ENCODE results near the gene COX7A2. TPM values are rescaled to one million over a fixed set of nuclear protein-coding genes. Genes with fewer than 3 reads are reported as not detected.
A peak's percentile ranks its signal among the peaks of the same experiment; 100 is the strongest.

The COX7A2 gene
- polyA plus RNA-seq, 10 donors = 199 to 264 (median 238) TPM

DNA sequence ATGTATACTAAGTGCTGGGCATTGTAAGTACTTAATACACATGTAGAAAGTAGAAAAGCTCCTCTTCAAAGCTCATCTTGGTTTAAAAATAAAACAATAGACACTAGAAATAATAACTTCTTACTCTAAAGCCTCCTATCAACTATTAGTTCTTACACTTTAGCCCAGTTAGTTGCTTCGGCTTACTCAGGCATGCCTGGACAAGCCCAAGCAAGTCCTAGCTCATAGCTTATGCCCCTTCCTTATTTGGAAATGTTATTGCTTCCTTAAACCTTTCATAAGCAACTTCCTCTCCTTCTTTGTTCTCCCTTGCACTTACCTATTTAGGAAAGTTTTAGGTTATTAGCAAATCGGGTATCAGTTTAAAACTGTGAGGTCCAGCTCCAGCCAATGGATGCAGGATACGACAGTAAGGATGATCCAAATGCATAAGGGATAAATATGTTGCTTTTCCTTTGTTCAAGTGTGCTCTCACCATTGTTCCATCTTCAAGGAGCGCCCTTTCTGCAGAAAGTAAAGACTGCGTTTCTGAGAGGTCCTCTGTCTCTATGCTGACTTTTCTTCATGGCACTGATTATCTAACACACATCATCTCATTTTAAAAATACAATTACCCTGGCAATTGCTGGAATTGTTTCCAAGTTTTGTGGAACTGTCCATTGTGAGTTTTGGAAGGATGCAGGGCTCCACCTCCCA, 28.7 kb upstream of the COX7A2 start:
- DNase-seq = no peak

DNA sequence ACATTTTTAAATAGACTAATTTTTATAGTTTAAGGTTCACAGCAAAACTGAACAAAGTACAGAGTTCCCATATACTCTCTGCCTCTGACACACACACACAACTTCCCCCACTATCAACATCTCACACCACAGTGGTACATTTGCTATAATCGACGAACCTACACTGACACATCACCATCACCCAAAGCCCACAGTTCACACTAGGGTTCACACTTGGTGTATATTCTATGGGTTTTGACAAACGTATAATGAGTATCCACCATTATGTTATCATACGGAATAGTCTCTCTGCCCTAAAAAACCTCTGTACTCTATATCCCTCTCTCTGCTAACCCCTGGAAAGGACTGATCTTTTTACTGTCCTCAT, 25.4 kb upstream of the COX7A2 start:
- DNase-seq = no peak

DNA sequence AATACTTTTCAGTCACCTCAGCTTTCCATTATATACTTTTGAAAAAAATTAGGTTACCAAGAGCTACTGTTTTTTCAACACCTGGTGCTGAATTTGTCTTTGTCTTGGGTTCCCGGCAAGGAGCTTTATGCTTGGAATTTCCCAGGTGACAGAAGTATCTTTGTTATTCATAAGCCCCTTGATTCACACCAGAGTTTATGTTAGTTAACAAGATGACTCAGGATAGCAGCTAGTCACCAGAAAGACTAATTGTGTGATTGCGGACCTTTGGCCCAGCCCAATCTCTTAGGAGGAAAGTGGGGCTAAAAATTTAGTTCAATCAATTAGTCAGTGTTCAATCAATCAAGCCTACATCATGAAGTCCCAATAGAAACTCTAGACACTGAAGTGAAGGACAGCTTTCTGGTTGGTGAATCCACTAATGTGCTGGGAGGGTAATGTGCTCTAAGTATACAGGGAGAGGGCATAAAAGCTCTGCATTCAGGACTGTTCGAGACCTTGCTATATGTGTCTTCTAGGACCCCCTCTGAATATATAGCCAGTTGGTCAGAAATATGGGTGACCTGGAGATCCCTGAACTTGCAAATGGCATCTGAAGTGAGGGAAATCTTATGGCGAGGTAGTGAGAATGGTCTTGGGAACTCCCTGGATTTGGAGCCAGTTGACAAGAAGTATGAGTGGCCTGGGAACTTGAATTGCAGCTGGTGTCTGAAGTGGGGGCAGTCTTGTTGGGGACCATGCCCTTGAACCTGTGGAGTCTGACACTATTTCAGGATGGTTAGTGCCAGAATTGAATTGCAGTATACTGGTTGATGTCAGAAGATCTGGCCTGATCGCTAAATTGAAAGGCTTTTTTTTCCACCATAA, 24.8 kb upstream of the COX7A2 start:
- no peak for DNase-seq

DNA sequence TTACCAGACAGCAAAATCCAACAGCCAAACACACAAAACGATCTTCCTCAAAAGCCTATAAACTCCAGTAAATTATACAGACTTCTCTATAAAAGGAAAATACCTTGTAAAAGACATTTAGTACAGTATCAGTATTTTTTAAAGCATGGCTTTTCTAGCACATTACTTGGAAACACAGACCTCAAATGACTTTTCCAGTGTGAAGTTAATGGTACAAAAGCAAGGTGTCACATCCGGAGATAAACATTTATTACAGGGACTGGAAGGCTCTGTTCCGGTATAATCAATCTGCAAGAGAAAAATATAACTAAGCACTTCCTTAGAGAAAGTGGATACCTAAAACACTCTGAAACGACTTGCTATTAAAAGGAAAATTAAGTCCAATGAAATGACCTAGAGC, 23.9 kb upstream of the COX7A2 start:
- DNase-seq = no peak

DNA sequence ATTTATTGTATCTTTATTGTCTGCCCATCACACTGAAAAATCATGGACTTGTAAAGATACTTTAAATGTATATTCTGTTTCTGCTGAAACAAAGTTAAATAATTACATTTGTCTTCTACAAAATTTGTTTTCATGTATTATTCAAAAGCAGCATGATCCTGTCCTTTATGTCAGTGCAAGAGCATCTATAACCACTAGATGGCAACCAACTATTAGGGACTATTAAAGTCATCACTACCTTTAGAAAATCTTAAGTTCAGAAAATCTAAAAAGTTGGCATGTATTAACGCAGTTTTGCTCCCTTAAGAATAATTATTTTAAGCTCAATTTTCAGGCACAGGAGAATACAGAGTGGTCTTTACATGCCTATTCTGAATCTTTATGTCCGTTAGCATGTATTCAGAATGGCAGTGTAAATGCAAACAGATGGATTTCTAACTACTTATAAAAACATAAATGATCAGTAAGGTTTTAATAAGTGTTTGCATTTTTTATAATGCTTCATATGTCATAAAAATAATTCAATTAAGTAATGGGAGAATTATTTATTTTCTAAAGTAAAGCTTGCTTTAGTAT, 23.2 kb upstream of the COX7A2 start:
- DNase-seq = peak; percentile 35 to 71 (median 37)

DNA sequence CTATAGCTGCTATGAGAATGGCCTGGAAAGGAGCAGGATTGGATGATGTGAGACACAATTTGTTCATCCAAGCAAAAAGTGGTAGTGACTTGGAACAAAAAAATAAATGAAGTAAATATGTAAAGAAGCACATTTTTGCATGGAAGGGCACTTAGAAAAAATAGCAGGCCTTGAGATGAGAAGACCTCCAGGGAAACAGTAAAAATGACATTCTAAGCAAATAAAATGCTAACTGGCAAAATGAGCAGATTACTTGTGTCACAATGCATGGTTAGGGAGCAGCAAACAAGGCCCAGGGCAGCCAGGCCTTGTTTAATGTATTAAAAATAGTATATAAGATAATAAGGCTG, 19.8 kb upstream of the COX7A2 start:
- no peak for DNase-seq

DNA sequence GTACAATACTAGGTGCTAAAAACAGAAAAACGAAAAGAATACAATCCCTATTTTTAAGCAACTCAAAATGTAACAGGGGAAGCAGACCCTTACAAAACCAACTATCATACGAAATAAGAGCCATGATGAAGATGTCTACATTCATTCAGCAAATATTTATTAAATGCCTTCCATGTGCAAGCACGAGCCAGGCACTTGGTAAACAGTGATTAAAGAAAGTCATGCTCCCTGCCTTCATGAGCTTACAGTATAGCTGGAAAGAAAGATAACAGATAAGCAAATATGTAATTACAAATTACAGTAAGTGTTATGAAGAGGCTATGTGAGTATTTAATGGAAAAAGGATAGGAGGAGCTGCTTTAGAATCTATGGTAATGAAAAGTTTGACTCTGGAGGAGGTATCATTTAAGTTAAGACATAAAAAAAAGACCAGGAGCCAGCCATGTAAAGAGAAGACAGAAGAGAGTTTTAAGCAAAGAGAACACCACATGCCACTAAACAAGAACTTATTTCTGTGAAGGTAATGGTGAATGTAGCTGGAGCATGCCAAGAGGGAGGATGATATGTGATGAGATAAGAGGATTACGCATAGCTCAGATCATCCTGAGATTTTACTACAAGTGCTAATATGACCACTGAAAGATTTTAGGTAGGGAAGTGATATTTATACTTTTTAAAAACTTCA, 19.3 kb upstream of the COX7A2 start:
- no peak for DNase-seq

DNA sequence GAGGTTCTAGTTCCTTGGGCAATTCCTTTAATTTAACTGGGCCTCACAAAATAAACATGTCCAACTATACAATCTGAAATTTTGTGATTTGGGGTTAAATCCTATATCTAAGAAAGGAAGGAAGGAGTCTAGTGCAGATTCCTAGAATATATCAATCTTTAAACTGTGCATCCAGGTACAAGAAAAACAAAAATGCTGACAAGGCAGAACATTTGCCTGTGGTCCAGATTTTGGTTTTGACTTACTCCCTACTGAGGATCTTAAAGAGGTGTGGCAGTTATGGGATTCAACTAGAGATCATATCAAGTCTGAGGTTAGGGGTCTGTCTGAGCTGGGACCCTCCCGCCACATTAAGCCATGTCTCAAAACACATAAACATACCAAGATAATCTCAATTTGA, 17.7 kb upstream of the COX7A2 start:
- DNase-seq = no peak

DNA sequence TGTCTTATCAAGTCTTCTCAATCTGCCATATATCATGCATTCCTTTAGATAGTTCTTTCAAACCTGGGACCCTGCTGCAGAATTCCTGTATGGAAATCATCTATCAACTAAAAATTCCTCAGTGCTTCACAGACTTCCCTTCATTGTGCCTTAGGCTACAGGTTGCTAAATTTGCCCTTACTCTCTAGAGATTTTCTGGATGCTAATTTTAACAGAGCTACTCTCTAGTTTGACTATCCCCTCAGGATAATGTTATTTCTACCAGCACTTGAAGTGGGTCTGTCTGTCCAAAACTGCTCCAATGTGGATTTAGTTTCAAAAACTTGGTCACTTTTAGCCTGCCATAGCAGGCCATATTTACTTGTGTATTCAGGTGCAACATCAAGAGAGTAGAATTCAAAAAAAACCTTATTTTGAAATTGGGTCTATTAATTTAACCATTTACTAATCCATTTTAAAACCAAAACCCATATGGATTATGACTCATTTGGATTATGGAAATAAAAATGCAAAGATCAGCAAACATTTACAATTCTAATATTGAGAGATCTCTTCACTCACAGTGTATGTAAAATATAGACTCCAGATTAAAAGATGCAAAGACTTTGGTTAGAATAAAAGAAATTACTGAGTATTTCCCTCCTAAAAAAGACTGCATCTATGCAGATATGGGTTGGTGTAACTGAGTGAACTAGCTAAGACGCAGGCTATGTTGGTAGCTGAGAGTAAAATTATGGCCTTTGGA, 13.9 kb upstream of the COX7A2 start:
- DNase-seq = no peak

DNA sequence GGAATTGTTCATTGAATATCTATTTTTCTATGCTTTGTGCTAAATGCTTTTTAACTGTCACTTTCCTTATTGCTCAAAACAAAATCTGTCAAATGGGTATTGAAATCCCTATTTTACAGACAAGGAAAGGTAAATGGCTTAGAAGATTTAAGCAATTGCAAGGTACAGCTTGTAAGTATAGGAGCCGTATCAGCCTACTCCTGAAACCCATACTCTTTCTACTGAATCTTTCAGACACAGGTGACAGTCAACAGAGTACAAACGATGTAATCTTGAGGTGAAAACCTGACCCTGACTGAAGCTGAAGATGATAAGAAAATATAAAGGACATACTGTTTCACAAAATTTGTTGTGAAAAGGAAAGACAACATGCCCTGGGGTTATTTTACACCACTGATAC, 7.0 kb upstream of the COX7A2 start:
- DNase-seq = no peak

DNA sequence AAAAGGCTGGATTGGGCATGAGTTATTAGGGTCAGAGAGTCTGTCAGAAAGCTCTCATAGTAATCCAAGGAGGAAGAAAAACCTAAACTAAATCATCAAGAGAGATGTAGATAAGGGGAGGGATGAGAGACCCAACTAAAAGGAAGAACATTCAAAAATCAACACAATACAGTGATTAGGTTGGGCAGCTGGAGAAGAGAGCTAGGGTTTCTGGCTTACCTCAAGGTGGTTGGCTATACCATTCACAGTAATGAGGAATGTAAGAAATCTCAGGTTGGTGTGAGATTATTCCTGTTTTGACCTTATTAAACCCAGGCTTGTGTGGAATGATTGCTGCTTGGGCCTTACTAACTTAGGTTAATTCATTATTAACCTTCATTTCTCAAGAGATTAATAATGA, 6.2 kb upstream of the COX7A2 start:
- no peak for DNase-seq

DNA sequence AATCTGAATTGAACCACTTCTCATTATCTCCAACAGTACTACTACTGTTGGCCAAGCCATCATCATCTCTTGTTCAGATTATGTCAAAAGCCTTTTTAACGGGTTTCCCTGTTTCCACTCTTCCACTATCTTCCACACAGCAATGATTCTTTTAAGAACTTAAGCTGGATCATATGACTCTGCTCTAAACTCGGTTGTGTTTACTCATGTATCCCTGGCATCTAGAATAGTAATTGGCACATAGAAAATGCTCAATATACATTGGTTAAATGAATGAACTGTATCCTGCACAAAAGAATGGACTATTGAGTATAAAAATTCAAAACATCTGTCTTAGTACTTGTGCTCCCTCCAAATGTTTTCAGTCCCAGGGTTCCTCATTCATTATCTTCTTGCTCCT, 2.8 kb upstream of the COX7A2 start:
- no peak for DNase-seq

DNA sequence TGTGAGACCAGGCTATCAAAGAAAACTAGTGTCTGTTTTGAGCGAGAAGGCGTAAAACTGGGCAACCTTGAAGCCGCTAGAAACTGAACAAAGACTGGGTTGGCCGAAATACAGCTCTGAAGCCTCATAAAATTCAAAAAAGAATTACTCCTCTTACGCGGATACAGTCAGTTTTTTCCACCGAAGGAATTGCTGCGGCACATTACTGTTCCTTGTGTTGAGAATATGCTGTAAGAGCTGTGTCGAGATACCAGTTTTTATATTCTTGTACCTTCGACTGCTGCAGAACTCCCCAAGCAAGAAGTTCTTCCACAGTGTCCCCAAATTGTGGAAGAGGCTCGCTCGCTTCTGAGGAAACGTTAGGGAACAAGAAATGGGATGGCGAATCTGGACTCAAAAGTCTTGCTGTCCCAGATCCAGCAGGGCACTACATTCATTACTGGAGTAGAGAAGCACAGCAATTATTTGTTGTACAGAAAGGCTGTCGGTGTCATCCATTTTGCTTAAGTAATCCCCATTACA, 523 bp upstream of the COX7A2 start:
- no peak for DNase-seq

DNA sequence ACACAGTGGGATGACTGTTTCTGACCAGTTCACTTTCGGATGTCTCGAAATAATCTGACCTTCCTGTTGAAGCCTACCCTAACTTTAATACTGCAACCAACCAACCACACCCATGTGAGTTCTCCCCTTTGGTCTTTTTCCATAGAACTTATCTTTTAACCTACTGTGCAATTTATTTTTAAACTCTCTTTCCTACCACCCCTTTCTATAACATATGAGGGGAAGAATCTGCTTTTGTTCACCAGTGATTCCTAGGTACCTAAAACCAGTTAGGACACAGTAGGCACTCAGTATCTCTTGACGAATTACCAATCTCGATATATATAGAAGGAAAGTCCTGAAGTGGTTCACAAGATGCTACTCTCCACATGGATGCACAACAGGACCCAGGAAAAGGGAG, 7.0 kb downstream of the COX7A2 start:
- no peak for DNase-seq

DNA sequence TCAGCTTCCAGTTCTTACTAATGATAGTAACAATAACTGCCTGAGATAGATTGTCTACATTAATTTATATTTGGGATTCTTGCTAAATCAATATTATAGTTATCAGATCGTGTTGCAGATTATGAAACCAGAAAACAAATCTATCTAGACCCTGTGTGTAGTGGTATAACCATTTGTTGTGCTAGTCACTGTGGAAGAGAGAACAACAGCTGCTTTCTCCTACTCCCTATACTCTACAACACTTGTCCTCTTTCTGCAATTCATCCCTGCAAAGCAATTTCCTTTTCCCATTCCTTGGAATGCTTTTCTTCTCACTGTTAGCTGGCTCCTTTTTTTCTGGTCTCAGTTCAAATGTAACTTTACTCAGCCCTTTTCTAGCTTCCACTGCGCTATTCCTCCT, 8.3 kb downstream of the COX7A2 start:
- DNase-seq = no peak

DNA sequence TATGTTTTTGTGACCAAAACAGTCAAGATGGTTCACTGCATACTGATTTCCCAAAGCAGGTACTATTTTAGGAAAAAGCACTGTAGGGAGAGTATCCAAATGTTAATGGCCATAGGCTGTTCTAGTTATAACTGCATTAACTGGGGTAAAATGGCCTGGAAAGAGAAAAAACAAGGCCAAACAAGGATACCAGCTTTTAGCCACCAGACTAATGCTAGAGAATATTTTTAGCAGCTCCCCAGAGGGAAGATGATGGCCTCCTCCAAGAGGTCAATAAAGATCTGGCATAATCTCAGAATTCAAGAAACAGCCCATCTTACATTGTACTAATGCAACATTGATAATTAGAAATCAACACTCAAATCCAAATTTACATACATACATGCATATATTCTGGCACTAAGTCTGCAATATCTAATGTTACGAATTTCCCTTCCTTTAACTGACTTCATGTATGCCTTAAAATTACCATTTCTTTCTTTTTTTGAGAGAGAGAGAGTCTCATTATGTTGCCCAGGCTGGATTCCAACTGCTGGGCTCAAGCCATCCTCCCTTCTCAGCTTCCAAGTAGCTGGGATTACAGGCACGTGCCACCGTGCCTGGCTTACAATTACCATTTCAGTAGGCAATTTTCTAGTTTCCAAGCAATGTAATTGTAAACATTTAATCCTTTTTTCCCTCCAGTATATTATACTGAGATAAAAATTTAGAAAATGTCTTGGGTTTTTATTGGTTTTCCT, 9.3 kb downstream of the COX7A2 start:
- DNase-seq = peak in 1 of 3 donors; percentile 30

DNA sequence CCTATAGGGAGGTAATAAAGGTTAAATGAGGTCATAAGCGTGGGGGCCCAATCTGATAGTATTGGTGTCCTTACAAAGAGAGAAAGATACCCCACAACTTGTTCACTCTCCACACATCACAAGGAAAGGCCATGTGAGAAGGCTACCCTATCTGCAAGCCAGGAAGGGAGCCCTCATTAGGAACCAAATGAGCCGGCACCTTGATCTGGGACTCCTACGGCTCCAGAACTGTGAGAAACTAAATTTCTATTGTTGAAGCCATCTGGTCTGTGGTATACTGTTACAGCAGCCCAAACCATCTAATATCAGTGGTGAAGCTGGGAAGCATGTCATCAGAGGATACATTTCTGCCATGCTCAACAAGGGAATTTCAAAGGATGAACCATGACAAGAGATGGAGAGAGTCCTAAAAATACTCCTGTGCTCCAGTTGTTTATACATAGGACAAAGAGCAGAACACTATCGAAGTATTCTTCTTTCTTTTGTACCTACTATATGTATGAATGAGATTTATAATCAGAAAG, 10.4 kb downstream of the COX7A2 start:
- no peak for DNase-seq

DNA sequence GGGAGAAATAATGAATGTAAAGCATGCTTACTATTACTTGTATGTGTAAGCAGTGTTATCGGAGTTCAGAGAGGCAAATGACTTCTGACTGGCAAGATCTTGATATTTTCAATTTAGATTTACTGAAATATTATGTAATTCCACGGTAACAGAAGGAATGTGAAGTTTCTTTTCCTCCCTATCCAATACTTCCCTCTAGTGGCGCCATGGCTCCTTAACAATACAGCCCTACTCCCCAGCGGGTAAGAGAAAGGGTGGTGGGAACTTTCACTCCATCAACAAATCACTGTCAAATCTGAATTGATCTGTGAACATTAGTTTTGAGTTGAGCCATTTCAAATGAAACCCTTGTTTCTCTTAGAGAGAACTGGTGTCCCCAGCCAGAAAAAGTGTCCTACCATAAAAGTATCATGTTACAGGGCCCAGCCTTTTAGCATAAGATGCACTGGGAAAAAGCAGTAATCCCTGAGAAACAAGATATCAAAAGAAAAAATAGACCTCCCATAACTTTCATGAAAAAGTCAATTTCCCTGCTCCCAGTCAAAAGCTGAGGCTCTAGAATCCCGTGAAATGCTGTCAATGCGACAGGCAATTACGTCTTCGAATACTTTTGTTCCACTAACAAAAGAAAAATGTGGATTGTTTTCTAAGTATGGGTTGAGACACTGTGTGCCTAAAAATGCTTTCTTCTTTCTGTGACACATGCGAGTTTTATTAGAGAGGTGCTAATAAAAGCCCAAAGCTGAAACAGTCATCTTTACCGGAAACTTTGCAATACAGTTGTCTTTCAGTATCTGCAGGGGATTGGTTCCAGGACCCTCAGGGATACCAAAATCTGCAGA, 12.9 kb downstream of the COX7A2 start:
- DNase-seq = peak in 2 of 3 donors; percentile 36 to 65

DNA sequence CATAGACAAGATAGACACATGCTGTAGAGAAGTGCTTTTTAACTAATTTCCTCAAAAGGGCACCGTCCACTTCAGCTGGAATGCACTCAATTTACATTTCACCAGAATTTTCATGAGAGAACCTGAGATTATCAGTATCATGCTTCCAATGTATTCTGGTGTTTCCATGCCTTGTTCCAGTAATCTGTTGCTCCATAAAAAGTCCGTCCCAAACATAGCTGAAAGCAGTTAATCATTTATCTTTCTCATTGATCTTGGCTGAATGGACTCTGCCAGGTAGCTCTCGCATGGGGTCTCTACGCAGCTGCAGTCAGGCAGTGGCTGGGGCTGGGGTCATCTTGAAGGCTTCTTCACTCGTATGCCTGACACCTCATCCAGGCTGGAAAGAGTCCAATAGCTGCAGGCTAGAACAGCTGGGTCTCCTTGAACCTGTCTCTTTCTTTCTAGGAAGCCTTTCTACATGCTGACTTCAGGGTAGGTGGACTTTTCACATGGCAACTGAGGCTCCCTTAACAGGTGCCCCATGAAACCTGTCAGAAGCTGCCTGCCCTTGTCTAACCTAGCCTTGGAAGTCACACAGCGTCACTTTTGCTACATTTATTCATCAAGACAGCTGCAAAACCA, 19.2 kb downstream of the COX7A2 start:
- DNase-seq = no peak

All from muscle of back (tissue), 11 donors.